ENCODE data around the gene TBC1D22A.

DNA sequence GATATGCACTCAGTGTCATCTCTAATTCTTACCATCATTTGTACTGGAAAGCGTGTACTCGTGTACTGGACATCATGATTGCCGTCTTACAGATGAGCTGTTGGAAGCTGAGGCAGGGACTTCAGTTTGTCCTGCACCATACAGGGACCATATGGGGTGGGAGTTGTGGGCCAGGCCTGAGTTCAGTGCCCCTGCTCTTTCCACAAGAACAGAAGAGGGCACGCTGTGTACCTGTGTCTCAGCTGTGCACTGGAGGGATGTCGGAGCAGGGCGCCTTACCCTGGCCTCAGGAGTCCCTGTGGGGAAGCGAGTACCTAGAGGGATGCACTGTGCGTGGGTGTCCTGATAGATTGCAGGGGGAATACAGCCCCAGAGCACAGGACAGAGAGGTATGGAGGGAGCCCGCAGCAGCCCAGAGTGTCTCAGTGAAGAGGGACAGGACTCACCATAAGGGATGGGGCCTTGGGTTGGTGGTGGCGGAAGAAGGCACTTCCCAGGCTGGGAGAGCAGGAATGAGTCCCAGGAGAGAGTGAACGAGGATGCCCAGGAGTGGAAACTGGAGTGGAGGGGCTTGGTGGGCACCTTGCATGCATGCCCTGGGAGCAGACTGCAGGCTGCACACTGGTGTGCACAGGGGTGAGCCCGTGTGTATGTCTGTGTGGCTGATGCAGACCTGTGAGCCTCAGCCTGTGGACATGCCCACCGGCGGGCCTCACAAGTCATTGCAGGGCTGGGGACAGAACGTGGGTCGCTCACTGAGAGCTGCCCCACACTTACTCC is 329.7 kb downstream of the TBC1D22A start:
- TF ChIP-seq, protein P1, sequence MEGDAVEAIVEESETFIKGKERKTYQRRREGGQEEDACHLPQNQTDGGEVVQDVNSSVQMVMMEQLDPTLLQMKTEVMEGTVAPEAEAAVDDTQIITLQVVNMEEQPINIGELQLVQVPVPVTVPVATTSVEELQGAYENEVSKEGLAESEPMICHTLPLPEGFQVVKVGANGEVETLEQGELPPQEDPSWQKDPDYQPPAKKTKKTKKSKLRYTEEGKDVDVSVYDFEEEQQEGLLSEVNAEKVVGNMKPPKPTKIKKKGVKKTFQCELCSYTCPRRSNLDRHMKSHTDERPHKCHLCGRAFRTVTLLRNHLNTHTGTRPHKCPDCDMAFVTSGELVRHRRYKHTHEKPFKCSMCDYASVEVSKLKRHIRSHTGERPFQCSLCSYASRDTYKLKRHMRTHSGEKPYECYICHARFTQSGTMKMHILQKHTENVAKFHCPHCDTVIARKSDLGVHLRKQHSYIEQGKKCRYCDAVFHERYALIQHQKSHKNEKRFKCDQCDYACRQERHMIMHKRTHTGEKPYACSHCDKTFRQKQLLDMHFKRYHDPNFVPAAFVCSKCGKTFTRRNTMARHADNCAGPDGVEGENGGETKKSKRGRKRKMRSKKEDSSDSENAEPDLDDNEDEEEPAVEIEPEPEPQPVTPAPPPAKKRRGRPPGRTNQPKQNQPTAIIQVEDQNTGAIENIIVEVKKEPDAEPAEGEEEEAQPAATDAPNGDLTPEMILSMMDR (IDR thresholded peaks at IDR 0.05; ENCODE audit: insufficient read depth, low read depth, low read length), result no peak
- TF ChIP-seq EZH2 (IDR thresholded peaks at IDR 0.05; ENCODE audit: insufficient read depth, low read length), result no peak

Measured in astrocyte (in vitro differentiated cells and primary cell).